Measurements from ENCODE around the gene HSDL1.
"Not testable (repeated sequence)": the region's sequence is repeated elsewhere in the genome, so short reads cannot be mapped to it uniquely, and the experiment has no call there.

HSDL1 gene

GRCh38 chr16:84137769-84138357 lies 7.1 kb downstream of the HSDL1 start:
- DNase-seq, result no peak

DNA sequence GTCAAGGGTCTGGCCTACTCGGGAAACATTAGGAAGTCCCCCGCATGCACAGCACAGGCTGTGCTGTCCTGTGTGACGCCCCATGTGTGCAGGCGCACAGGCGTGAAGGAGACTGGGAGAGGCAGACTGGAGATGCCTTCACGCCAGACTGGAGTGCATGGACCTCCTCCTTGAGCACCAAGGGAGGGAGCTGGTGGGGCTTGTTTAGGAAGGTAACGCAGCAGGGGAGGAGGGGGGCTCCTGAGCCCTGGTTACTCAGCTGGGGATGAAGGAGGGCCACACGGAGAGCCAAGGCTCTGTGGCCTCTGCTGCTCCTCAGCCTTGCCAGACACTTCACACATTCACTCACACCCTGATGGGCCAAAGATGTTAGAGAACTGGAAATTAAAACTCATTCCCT lies 7.7 kb downstream of the HSDL1 start:
- DNase-seq, result no peak

DNA sequence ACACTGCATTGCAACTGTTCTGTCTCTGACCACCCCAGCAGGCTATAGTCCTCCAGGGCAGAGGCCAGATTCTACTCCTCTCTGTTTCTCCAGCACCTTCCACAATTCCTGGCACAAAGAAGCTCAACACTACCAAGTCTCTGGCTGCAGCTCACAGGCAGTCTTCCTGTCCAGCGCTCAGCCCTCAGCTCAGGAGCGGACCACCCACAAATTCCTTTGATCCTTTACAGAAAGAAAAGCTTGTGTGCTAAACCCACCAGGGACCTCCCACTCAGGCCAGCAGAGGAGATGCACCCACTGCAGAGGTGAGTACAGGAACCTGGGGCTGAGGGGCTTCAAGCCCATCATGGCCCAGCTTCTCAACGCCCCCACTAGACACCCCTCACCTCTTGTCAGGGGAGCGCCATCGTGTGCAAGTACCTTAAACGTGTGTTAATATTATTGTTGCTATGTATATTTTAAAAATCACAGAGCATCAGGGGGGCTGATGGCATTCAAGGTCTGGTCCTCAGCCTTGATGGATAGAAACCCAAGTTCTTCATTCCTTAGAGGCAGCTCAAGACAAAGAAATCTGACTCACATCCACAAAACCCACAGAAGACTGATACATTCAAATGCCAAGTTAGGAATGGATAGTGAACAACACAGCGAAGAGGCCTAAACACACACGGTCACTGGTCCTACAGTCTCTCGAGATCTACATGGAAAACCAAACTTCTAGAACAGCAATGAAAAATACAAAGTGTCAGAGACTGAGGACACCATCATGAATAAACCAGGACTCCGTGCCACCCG lies 8.4 kb downstream of the HSDL1 start:
- no peak for DNase-seq

DNA sequence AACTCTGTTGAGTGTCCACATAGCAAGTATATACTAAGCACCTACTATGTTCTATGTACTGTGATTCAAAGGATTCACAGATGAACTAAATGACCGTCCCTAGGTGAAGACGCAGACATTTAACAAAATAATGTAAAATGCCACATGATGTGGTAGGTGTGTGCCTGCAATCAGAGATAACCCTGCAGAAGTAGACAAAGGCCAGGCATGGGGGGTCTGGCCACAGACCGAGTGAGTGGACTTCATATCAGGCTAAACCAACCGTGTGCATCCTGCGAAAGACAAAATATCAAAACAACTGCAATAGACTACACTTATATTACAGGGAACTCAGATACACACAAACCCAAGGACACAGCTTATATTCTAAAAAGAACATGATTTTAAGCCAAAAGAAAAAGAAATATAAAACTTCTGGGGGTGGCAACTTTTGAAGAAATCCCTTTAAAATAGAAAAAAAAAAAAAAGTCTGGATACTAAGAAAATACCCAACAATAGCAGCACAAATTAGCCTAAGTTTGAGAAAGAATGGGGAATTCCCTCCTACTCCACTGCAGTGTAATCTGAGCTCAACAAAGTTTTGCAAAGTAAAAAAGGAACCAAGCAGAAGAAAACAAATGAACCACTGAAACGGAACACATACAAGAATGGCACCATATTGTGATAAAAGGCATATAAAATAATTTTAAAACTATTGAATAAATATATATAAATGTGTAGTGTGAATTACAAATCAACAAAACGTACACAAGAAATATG lies 12.3 kb downstream of the HSDL1 start:
- DNase-seq, result no peak

- DNase-seq, result no peak
Measured at GRCh38 chr16:84131117-84131516, 13.9 kb downstream of the HSDL1 start.

GRCh38 chr16:84124257-84125073 lies 20.5 kb downstream of the HSDL1 start:
- no peak for DNase-seq

DNA sequence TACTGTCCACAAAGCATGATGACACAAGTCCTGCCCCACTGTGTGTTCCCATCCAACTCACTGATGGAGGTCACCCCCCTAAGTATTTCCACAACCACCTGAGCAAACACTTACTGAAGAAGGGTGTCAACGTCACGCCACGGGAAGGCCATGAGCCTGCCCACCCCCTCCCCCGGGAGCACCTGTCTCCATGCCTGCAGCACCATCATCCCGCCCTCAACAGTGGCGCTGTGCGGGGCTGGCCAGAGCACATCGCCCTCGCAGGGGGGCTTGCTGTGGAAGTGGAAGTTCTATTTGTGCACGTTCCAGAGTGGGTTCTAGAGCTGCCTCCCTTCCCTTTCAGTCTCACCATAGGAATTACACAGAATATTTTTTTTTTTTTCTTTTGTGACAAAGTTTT lies 24.0 kb downstream of the HSDL1 start:
- DNase-seq, result no peak

DNA sequence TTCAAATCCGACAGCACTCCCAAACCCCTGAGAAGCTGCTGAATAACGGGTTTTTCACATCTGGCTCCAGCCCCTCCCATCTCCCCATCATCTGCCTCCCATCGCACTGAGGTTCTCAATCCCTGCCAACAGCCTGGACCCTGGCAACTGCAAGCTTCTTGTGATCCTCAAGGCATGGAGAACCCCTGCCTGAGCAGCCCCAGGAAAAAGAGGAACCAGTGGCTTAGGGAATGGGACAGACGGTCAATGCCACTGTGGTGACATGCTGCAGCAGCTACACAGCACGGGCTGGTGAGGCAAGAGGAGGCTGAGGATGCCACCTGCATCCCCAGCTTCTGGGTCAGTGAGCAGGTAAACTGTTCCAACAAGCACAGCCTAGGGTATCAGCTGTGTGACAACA lies 25.0 kb downstream of the HSDL1 start:
- no peak for DNase-seq

DNA sequence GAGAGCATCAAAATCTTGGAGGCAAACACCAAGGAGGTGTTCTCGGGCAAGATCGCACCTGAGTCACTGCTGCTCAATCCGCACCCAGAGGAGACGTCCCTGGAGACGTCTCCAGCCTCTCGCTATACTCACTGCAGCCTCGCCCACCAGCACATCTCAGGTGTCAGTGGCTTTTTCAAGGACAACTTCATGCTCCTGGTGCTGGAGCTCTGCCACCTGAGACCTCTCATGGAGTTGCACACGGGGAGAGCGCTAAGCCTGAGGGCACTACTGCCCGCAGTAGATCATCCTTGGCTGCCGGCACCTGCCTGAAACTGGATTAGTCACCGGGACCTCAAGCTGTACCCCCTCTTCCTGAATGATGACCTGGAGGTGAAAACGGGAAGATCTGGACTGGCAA lies 25.6 kb downstream of the HSDL1 start:
- DNase-seq, result no peak

DNA sequence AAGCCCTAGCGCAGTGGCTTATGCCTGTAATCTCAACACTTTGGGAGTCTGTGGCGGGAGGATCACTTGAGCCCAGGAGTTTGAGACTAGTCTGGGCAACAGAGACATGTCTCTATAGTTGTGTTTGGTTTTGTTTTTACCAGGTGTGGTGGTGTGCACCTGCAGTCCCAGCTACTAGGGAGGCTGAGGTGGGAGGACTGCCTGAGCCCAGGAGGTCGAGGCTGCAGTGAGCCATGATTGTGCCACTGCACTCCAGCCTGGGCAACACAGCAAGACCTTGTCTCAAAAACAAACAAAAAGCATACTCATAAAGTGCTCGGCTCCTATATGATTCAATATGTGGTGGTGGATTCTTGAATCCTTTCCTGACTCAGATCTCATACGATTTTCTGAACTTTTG lies 26.7 kb downstream of the HSDL1 start:
- not testable (repeated sequence) for DNase-seq

GRCh38 chr16:84117494-84117843 lies 27.5 kb downstream of the HSDL1 start:
- no peak for DNase-seq

DNA sequence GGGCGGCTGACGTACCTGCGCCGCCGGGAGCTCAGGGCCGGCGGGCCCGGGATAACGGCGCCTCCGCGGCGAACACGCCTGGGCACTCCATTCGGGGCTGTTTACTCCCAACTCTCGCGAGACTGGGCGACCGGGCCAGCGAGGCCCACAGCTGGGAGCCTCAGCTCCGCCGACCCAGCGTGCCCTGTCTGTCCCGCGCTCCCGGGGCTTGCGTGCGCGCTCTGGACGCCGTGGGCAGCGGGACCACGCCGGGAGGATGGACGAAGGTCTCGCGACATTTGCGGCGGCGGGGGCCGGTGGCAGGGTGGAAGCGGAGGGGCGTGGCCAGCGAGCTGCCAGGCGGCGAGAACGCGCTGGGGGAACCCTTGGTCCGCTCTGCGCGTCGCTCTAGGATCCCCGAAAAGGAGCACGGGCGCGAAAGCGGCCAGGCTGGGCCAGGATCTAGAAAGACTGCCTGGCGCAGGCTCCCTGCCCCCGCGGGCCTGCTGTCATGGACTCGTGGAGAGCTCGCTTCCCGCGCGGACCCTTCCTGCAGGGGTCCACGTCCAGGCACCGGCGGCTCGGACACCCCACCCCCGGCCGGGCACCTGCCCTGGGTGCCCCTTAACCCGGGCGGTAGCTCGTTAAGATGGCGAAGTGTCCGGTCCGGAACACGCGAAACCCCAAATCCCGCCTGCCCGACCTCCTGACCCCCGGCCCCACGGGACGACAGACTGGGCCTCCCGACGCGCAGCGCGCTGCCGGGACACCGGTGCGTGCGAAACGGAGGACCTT lies 28.1 kb downstream of the HSDL1 start, which contains the start of gene MBTPS1:
Gene MBTPS1 (minus strand): TSS at position 223 of the 774 bp plus-strand sequence. CDS start 15,159 bp downstream, outside the sequence.
- peak; percentile 99 for DNase-seq

DNA sequence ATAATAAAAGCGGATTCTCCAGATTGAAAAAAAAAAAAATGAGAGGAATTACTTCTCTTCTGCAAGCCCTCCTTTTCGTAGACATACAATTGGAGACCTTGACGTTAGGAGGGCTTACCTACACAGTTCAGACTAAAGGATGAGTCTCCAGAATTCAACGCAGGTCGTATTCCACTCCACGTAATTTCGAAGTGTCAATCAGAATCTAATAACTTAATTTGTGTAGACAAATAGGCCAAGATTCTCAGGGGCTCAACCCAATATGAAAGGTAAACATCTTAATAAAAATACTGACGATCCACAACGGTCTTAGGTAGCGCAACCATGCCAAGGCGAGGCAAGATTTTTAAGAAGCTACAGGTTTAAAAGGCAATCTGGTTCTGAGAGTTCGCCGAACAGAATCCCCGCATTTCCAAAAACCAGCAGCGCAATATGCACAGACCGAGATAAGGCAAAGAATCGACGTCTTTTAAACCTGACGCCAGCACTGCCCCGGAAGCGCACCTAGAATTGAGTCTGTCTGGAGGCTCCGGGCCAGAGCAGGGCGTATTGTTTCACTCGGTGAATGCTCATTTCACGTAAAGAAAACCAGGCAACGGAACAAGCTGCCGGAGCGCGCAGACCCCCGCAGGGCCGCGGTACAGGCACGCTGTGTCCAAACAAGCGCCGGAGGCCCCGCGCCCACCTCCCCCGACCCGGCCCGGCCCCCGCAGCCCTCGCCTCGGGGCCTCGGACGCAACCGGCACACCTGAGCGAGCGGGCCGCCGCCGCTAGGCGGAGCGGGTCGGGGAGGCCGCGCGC lies 28.9 kb downstream of the HSDL1 start:
- no peak for DNase-seq

GRCh38 chr16:84111949-84112348 lies 33.0 kb downstream of the HSDL1 start:
- DNase-seq, result not testable (repeated sequence)

DNA sequence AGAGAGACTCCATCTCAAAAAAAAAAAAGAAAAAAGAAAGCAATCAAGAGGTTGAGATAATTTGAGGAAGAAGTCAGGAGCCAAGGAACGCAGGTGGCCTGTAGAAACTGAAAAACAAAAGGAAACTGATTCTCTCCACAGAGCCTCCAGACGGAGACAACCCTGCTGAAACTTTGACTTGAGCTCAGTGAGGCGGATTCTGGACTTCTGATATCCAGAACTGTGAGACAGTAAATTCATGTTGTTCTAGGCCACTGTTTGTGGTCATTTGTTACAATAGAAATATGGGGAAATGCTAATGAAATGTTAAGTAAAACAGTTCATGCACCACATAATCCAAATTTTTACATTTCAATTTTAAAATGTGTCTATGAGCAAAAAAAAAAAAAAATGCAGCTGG lies 33.5 kb downstream of the HSDL1 start:
- DNase-seq, result no peak

GRCh38 chr16:84110527-84110926 lies 34.5 kb downstream of the HSDL1 start:
- no peak for DNase-seq

GRCh38 chr16:84109598-84110335 lies 35.2 kb downstream of the HSDL1 start:
- DNase-seq, result no peak

GRCh38 chr16:84107921-84108320 lies 37.1 kb downstream of the HSDL1 start:
- DNase-seq, result no peak

GRCh38 chr16:84105948-84106740 lies 38.8 kb downstream of the HSDL1 start:
- no peak for DNase-seq

Data from stimulated activated CD4-positive, alpha-beta T cell treated with anti-CD3 and anti-CD28 coated beads, Interleukin-12 subunit alpha, Interleukin-12 subunit beta, amount 100 ng/mL, for 4 hours (primary cell).